OCI-LY1 (cell line): ENCODE measurements around the gene GUK1.
A peak's percentile ranks its signal among the peaks of the same experiment; 100 is the strongest.

ENCODE experiments used
- H2AFZ ChIP-seq: fragments of 200-600 bp; sonication (generic), shearing (Covaris generic); 2 replicates; pipeline ENCODE4 v1.6.0; 2014; ENCODE audit warnings: antibody characterized with exemption, mild to moderate bottlenecking, low read length
- H3F3A ChIP-seq: fragments of 200-600 bp; sonication (generic), shearing (Covaris generic); 2 replicates; pipeline ENCODE4 v1.6.0; 2014; ENCODE audit warnings: mild to moderate bottlenecking, antibody characterized with exemption, low read length, moderate library complexity; ENCODE audit not compliant: insufficient read depth
- H3K27ac ChIP-seq: fragments of 200-600 bp; sonication (generic); 2 replicates; pipeline ENCODE4 v1.5.1; 2014; ENCODE audit warnings: low read length, mixed run types, mild to moderate bottlenecking, low read depth; ENCODE audit not compliant: poor library complexity, severe bottlenecking
- H3K27me3 ChIP-seq: fragments of 200-600 bp; sonication (generic); 2 replicates; pipeline ENCODE4 v1.6.0; 2014; ENCODE audit warnings: antibody characterized with exemption, mild to moderate bottlenecking, low read length, moderate library complexity; ENCODE audit not compliant: insufficient read depth
- H3K36me3 ChIP-seq: fragments of 200-600 bp; sonication (generic); 2 replicates; pipeline ENCODE4 v1.6.1; 2014; ENCODE audit warnings: mild to moderate bottlenecking, antibody characterized with exemption, low read length, moderate library complexity, mixed read lengths; ENCODE audit not compliant: insufficient read depth
- H3K4me1 ChIP-seq: fragments of 200-600 bp; sonication (generic); 2 replicates; pipeline ENCODE4 v1.5.1; 2014; ENCODE audit warnings: mild to moderate bottlenecking, low read length, moderate library complexity; ENCODE audit not compliant: insufficient read depth, severe bottlenecking
- H3K4me2 ChIP-seq: fragments of 200-600 bp; sonication (generic), shearing (Covaris generic); 2 replicates; pipeline ENCODE4 v1.6.1; 2014; ENCODE audit warnings: low read length
- H3K4me3 ChIP-seq: fragments of 200-600 bp; sonication (generic); 2 replicates; pipeline ENCODE4 v1.5.1; 2014; ENCODE audit warnings: low read length, low read depth, mild to moderate bottlenecking, mixed read lengths; ENCODE audit not compliant: poor library complexity, severe bottlenecking
- H3K79me2 ChIP-seq: fragments of 200-600 bp; shearing (Covaris generic); 2 replicates; pipeline ENCODE4 v1.6.1; 2016; ENCODE audit warnings: mixed run types, low read length, mixed read lengths; ENCODE audit not compliant: insufficient read depth
- H3K9ac ChIP-seq: fragments of 200-600 bp; sonication (generic), shearing (Covaris generic); 2 replicates; pipeline ENCODE4 v1.6.1; 2014; ENCODE audit warnings: mild to moderate bottlenecking, low read length, mixed read lengths
- H3K9me2 ChIP-seq: fragments of 200-600 bp; sonication (generic), shearing (Covaris generic); 2 replicates; pipeline ENCODE4 v1.6.1; 2014; ENCODE audit warnings: low read depth, mild to moderate bottlenecking, low read length, mixed read lengths
- H3K9me3 ChIP-seq: fragments of 200-600 bp; shearing (Covaris generic); 2 replicates; pipeline ENCODE4 v1.6.1; 2014; ENCODE audit warnings: low read length, mixed read lengths
- H4K20me1 ChIP-seq: fragments of 200-600 bp; sonication (generic), shearing (Covaris generic); 2 replicates; pipeline ENCODE4 v1.6.0; 2016; ENCODE audit warnings: mild to moderate bottlenecking, low read length; ENCODE audit not compliant: insufficient read depth
- EZH2 ChIP-seq: fragments of 200-600 bp; sonication (generic), shearing (Covaris generic); IDR thresholded peaks from 2 replicates; pipeline ENCODE4 v1.8.0; 2017; ENCODE audit warnings: borderline replicate concordance, mixed run types, mild to moderate bottlenecking, antibody characterized with exemption, low read length, moderate library complexity, mixed read lengths
- TF ChIP-seq, protein P1 (sequence below): fragments of 200-600 bp; sonication (generic), shearing (Covaris generic); IDR thresholded peaks from 2 replicates; pipeline ENCODE4 v1.5.1; 2017; ENCODE audit warnings: mild to moderate bottlenecking, antibody characterized with exemption, low read length, moderate library complexity, mixed read lengths

Gene GUK1

DNA sequence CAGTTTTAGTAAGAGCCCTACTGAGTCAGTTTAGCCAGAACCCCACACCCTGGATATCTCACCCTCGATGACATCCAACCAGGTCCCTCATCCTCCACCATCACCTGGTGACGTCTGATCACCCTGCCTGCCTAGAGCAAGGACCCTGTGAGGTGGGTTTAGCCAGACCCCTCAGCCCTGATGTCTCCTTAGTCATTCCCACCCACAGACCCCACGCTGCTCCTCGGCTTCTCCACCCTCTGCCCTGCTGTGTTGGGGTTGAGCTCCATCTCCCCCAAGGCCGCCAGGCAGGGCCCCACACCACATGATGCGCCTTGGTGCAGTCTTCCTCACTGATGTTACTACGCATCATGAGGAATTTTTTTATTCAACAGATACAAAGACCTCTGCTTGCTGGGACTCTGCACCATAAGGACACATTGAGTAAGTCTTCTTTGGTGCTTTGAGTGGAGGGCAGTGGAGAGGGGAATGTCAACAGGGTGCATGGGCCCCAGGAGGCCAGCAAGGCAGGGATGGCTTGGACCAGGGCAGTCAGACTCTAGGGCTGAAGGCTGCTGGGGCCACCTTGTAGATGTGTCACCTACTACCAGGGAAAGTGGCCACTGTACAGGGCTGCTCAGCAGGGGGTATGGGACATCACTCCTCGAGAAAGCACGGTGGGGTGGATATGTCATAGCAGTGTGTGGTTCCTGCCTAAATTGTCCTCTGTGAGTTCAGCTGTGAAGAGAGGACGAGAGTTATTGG is 23.9 kb downstream of the GUK1 start:
- no peak overlapping the region for H3K27ac ChIP-seq

DNA sequence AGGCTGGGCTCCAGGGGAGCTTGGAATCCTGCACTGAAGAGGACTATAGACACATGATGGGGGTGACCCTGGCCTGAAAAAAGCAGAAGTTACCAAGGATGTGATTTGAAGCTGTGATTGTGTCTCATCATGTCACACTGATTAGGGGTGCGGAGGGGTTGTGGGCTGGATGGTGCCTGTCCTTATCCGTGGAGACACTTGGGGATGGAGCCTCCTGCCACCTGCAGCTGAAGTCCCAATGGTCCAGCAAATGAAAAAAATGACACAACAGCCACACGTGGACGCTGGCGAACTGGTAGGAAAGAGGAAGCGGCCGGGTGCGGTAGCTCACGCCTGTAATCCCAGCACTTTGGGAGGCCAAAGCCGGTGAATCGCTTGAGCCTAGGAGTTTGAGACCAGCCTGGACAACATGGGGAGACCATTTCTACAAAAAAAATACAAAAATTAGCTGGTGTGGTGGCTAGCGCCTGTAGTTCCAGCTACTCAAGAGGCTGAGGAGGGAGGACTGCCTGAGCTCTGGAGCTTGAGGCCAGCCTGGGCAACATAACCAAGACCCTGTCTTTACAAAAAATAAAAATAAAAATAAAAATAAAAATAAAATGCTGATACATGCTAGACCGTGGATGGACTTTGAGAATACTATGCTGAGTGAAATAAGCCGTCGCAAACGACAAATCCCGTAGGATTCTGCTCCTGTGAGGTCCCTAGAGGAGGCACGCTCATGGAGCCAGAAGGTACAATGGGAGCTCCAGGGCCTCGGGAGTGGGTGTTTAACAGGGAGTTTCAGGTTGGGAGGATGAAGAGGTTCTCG is 24.7 kb downstream of the GUK1 start:
- peak overlapping the region; percentile 73 for H3K4me2 ChIP-seq
- H3K4me3 ChIP-seq, result peak overlapping the region; percentile 78
- H3K27ac ChIP-seq, result peak overlapping the region; percentile 53
- no peaks in the 10 kb centered on the region for H3K9me3 ChIP-seq
- no peak overlapping the region for H2AFZ ChIP-seq
- H3K79me2 ChIP-seq, result no peaks in the 10 kb centered on the region
- no peaks in the 10 kb centered on the region for H3K9me2 ChIP-seq
- H3K9ac ChIP-seq, result peak overlapping the region; percentile 82
- no peaks in the 10 kb centered on the region for H3K36me3 ChIP-seq
- no peak for TF ChIP-seq EZH2
- TF ChIP-seq, protein P1, sequence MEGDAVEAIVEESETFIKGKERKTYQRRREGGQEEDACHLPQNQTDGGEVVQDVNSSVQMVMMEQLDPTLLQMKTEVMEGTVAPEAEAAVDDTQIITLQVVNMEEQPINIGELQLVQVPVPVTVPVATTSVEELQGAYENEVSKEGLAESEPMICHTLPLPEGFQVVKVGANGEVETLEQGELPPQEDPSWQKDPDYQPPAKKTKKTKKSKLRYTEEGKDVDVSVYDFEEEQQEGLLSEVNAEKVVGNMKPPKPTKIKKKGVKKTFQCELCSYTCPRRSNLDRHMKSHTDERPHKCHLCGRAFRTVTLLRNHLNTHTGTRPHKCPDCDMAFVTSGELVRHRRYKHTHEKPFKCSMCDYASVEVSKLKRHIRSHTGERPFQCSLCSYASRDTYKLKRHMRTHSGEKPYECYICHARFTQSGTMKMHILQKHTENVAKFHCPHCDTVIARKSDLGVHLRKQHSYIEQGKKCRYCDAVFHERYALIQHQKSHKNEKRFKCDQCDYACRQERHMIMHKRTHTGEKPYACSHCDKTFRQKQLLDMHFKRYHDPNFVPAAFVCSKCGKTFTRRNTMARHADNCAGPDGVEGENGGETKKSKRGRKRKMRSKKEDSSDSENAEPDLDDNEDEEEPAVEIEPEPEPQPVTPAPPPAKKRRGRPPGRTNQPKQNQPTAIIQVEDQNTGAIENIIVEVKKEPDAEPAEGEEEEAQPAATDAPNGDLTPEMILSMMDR, result no peak
- H3F3A ChIP-seq, result no peaks in the 10 kb centered on the region
- peaks cover 6% of the 10 kb centered on the region; the same call in 1 of the 2 replicates for H3K27me3 ChIP-seq
- no peaks in the 10 kb centered on the region for H4K20me1 ChIP-seq
- H3K4me1 ChIP-seq, result peaks cover 20% of the 10 kb centered on the region

More for the DNA sequence above, 23.9 kb downstream of the GUK1 start:
- H3K4me2 ChIP-seq, result no peak overlapping the region
- H3K27me3 ChIP-seq, result peaks cover 6% of the 10 kb centered on the region; the same call in 1 of the 2 replicates
- no peaks in the 10 kb centered on the region for H3K79me2 ChIP-seq
- no peaks in the 10 kb centered on the region for H4K20me1 ChIP-seq
- no peaks in the 10 kb centered on the region for H3K9me3 ChIP-seq
- H3K36me3 ChIP-seq, result no peaks in the 10 kb centered on the region
- peaks cover 20% of the 10 kb centered on the region for H3K4me1 ChIP-seq
- no peak overlapping the region for H3K4me3 ChIP-seq
- H3F3A ChIP-seq, result no peaks in the 10 kb centered on the region
- TF ChIP-seq, protein P1, result no peak
- no peak for TF ChIP-seq EZH2
- H3K9me2 ChIP-seq, result no peaks in the 10 kb centered on the region
- no peak overlapping the region for H3K9ac ChIP-seq
- no peak overlapping the region for H2AFZ ChIP-seq

DNA sequence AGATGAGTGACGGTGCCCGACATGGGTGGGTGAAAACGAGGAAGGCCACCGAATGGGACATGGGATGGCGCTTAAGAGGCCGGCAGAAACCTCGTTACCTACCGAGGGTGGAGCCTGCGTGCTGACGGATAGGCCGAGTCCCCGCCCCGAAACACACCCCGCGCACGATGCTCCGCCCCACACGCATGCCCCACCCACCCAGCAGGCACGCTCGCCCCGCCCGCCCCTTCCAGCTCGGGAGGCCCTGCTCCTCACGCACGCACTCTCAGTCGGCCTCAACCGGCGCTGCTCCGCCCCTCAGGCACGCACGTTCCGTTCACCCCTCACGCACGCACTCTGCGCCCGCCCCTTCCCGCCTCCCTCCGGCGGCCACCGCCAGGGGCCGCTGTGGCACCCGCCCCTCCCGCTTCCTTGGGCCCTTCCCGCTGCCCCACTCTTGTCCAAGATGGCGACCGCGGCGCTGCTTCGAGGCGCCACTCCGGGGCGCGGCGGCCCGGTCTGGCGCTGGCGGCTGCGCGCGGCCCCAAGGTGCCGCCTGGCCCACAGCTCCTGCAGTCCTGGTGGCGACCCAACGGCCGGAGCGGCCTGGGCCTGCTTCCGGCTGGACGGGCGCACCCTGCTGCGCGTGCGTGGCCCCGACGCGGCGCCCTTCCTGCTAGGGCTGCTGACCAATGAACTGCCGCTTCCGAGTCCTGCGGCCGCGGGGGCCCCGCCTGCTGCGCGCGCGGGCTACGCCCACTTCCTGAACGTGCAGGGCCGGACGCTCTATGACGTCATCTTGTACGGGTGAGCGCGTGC is 25.5 kb downstream of the GUK1 start, which contains the start of gene IBA57:
Gene IBA57 (plus strand): TSS at position 433 of the 798 bp plus-strand sequence. CDS start 13 bp downstream, at position 446.
- peak within 1 kb of the TSS; percentile 78 for H3K4me3 ChIP-seq
- H2AFZ ChIP-seq, result no peak within 1 kb of the TSS
- H4K20me1 ChIP-seq, result no peaks in the 10 kb centered on the region
- H3K27me3 ChIP-seq, result peaks cover 6% of the 10 kb centered on the region; the same call in 1 of the 2 replicates
- peaks cover 20% of the 10 kb centered on the region for H3K4me1 ChIP-seq
- H3K4me2 ChIP-seq, result peak within 1 kb of the TSS; percentile 94
- no peak for TF ChIP-seq EZH2
- TF ChIP-seq, protein P1, result peak; percentile 76
- H3K9me2 ChIP-seq, result no peaks in the 10 kb centered on the region
- H3K9ac ChIP-seq, result peak within 1 kb of the TSS; percentile 84
- no peaks in the 10 kb centered on the region for H3K36me3 ChIP-seq
- no peaks in the 10 kb centered on the region for H3F3A ChIP-seq
- no peaks in the 10 kb centered on the region for H3K9me3 ChIP-seq
- peak within 1 kb of the TSS; percentile 82 for H3K27ac ChIP-seq
- no peaks in the 10 kb centered on the region for H3K79me2 ChIP-seq
